Endodermal cell (in vitro differentiated cells): ENCODE measurements around the gene RBM8A. TPM values are rescaled to one million over a fixed set of nuclear protein-coding genes. Genes with fewer than 3 reads are reported as not detected.
A peak's percentile ranks its signal among the peaks of the same experiment; 100 is the strongest.

Source experiments
- DNase-seq: peaks from one replicate; pipeline ENCODE4 v3.0.0-alpha.2; 2017
- H3K27ac ChIP-seq: 2 replicates; pipeline ENCODE4 v1.5.1; 2013; ENCODE audit warnings: mild to moderate bottlenecking, low read depth, low read length, moderate library complexity
- H3K27me3 ChIP-seq: 2 replicates; pipeline ENCODE4 v1.6.1; 2013; ENCODE audit warnings: mild to moderate bottlenecking, low read length, moderate library complexity; ENCODE audit not compliant: insufficient read depth, control insufficient read depth, poor library complexity, severe bottlenecking
- H3K36me3 ChIP-seq: 2 replicates; pipeline ENCODE4 v1.7.0; 2013; ENCODE audit warnings: mild to moderate bottlenecking, low read length, moderate library complexity; ENCODE audit not compliant: control insufficient read depth, insufficient read depth
- H3K4me1 ChIP-seq: one replicate; pipeline ENCODE4 v1.7.0; 2013; ENCODE audit warnings: low read length; ENCODE audit not compliant: control insufficient read depth, insufficient read depth
- H3K4me3 ChIP-seq: 2 replicates; pipeline ENCODE4 v1.5.1; 2013; ENCODE audit warnings: mild to moderate bottlenecking, low read length, moderate library complexity
- H3K9ac ChIP-seq: 2 replicates; pipeline ENCODE4 v1.6.1; 2013; ENCODE audit warnings: mild to moderate bottlenecking, low read length, moderate library complexity; ENCODE audit not compliant: poor library complexity, severe bottlenecking; ENCODE audit errors: extremely low read depth
- H3K9me3 ChIP-seq: 2 replicates; pipeline ENCODE4 v1.6.1; 2013; ENCODE audit warnings: mild to moderate bottlenecking, low read length, moderate library complexity; ENCODE audit not compliant: control insufficient read depth
- H3K27ac Mint-ChIP-seq: 2 replicates; pipeline ENCODE4 v1.8.0; 2020; ENCODE audit warnings: mixed read lengths
- H3K27me3 Mint-ChIP-seq: 2 replicates; pipeline ENCODE4 v1.8.0; 2021; ENCODE audit warnings: mild to moderate bottlenecking, mixed read lengths; ENCODE audit not compliant: insufficient read depth
- H3K36me3 Mint-ChIP-seq: 2 replicates; pipeline ENCODE4 v1.8.0; 2020; ENCODE audit warnings: low read depth, mixed read lengths
- H3K4me1 Mint-ChIP-seq: 2 replicates; pipeline ENCODE4 v1.8.0; 2020; ENCODE audit warnings: mixed read lengths
- H3K4me3 Mint-ChIP-seq: 2 replicates; pipeline ENCODE4 v1.8.0; 2020; ENCODE audit warnings: mild to moderate bottlenecking, moderate library complexity, mixed read lengths
- H3K9me3 Mint-ChIP-seq: 2 replicates; pipeline ENCODE4 v1.8.0; 2020; ENCODE audit warnings: mild to moderate bottlenecking, mixed read lengths
- CTCF ChIP-seq: fragments of 200-600 bp; sonication (generic); conservative IDR thresholded peaks from 2 replicates; pipeline ENCODE4 v1.5.0; 2021; ENCODE audit warnings: antibody characterized with exemption, mild to moderate bottlenecking
- WGBS, 2 experiments: methylation state at CpG; one replicate each; pipeline versions ENCODE4 v1.1.5 to v1.1.7; 2013; ENCODE audit warnings: missing lambda C conversion rate in 2 of 2, mixed read lengths in 1 of 2; ENCODE audit not compliant: insufficient coverage in 1 of 2, insufficient read length in 1 of 2; 5-methylcytosine and 5-hydroxymethylcytosine counted together
- total RNA-seq, 2 donors: library from RNA; stranded (reverse); fragmentation: NEBNext Ultra II Directional in 1 of 2; extraction: Animal tissue kit (Norgen Biotek cat#: 25700) in 1 of 2; gene quantifications; 2 replicates in 1 of 2; 3 replicates in 1 of 2; pipeline ENCODE4 v1.2.1, GENCODE V29; 2021

RBM8A gene
- total RNA-seq, 2 donors from 2014 or later, result 299 to 314 TPM

GRCh38 chr1:145918992-145919939 is 8.0 kb downstream of the RBM8A start:
- DNase-seq, result peak; percentile 87
- Histone ChIP-seq H3K4me1 (peaks cover 8% of the 10 kb centered on the region), H3K4me3 (peak overlapping the region; percentile 85), H3K27me3 (no peaks in the 10 kb centered on the region), H3K9me3 (no peaks in the 10 kb centered on the region), H3K27ac (no peak overlapping the region), H3K36me3 (peaks cover 39% of the 10 kb centered on the region), H3K9ac (peak overlapping the region; percentile 52)
- peak overlapping the region; percentile 83 for H3K4me3 Mint-ChIP-seq
- H3K36me3 Mint-ChIP-seq, result peaks cover 26% of the 10 kb centered on the region
- 11 to 12% methylated on average over 19 to 33 of the region's 33 CpGs for WGBS, 2 experiments
- no peaks in the 10 kb centered on the region for H3K9me3 Mint-ChIP-seq
- H3K4me1 Mint-ChIP-seq, result peaks cover 24% of the 10 kb centered on the region
- H3K27me3 Mint-ChIP-seq, result no peaks in the 10 kb centered on the region
- TF ChIP-seq CTCF, result no peak
- H3K27ac Mint-ChIP-seq, result peak overlapping the region; percentile 94

GRCh38 chr1:145918144-145918991 is 8.9 kb downstream of the RBM8A start, which contains the start of gene PEX11B:
TSS of gene PEX11B (minus strand) at chr1:145918717. CDS start at chr1:145918688, 29 bp downstream.
- peak within 1 kb of the TSS; percentile 43 for H3K27ac ChIP-seq
- WGBS, 2 experiments, result 3 to 6% methylated on average over 10 to 51 of the region's 51 CpGs
- H3K27me3 Mint-ChIP-seq, result no peaks in the 10 kb centered on the region

More at GRCh38 chr1:145918144-145918991, 8.9 kb downstream of the RBM8A start, which contains the start of gene PEX11B:
- H3K9ac ChIP-seq, result peak within 1 kb of the TSS; percentile 52
- peak within 1 kb of the TSS; percentile 85 for H3K4me3 ChIP-seq
- Mint-ChIP-seq H3K4me1 (peaks cover 24% of the 10 kb centered on the region), H3K27ac (peak within 1 kb of the TSS; percentile 94), H3K9me3 (no peaks in the 10 kb centered on the region), H3K36me3 (peaks cover 26% of the 10 kb centered on the region), H3K4me3 (peak within 1 kb of the TSS; percentile 83)
- no peak for TF ChIP-seq CTCF
- H3K4me1 ChIP-seq, result peaks cover 8% of the 10 kb centered on the region
- peaks cover 37% of the 10 kb centered on the region for H3K36me3 ChIP-seq
- no peaks in the 10 kb centered on the region for H3K9me3 ChIP-seq
- peak; percentile 95 for DNase-seq
- no peaks in the 10 kb centered on the region for H3K27me3 ChIP-seq
